ENCODE measurements around the gene MYO18B.

- TF ChIP-seq POLR2A (IDR thresholded peaks at IDR 0.05) (no peak), CTCF (IDR thresholded peaks at IDR 0.05) (no peak)
Observed at GRCh38 chr22:25969901-25970300, 227.9 kb downstream of the MYO18B start.

All from ovary (tissue), 3 donors.